AG09309 (cell line): Measurements from ENCODE around the gene DPM3.

Source experiments
- DNase-seq: peaks from one replicate; pipeline ENCODE4 v3.0.0-alpha.2; 2010; ENCODE audit warnings: low read depth
- H3K4me3 ChIP-seq: 2 replicates; pipeline ENCODE4 v1.5.1; 2011; ENCODE audit warnings: mild to moderate bottlenecking, low read depth, low read length, moderate library complexity; ENCODE audit not compliant: control insufficient read depth
- TF ChIP-seq, protein P1 (sequence below): IDR thresholded peaks from 2 replicates; pipeline ENCODE4 v1.5.1; 2011; ENCODE audit warnings: mild to moderate bottlenecking, low read depth, low read length, inconsistent platforms; ENCODE audit not compliant: insufficient read depth, control insufficient read depth; ENCODE audit errors: missing control alignments

DPM3 gene

GRCh38 chr1:155110826-155111225, 29.5 kb downstream of the DPM3 start:
- TF ChIP-seq, protein P1, sequence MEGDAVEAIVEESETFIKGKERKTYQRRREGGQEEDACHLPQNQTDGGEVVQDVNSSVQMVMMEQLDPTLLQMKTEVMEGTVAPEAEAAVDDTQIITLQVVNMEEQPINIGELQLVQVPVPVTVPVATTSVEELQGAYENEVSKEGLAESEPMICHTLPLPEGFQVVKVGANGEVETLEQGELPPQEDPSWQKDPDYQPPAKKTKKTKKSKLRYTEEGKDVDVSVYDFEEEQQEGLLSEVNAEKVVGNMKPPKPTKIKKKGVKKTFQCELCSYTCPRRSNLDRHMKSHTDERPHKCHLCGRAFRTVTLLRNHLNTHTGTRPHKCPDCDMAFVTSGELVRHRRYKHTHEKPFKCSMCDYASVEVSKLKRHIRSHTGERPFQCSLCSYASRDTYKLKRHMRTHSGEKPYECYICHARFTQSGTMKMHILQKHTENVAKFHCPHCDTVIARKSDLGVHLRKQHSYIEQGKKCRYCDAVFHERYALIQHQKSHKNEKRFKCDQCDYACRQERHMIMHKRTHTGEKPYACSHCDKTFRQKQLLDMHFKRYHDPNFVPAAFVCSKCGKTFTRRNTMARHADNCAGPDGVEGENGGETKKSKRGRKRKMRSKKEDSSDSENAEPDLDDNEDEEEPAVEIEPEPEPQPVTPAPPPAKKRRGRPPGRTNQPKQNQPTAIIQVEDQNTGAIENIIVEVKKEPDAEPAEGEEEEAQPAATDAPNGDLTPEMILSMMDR, result no peak
- H3K4me3 ChIP-seq, result no peak overlapping the region
- DNase-seq, result no peak

GRCh38 chr1:155110381-155110780, 29.9 kb downstream of the DPM3 start:
- H3K4me3 ChIP-seq, result no peak overlapping the region
- DNase-seq, result no peak
- TF ChIP-seq, protein P1, result no peak

DNA sequence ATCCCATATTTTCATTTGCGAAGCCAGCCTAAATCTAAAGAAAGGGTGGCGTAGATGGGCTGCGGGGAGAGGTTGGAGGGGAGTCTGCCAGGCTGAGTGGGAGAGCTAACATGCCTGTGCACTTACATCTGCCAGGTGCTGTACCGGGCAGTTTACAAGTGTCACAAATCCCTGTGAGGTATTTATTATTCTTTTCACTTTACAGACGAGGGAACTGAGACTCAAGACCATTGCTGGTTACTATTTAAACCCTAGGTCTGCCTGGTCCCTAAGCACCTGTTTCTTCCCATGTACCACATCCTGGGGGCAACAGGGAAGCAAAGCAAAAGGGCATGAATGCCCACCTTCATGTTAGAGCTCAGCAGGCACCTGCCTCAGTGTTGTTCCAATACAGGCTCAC, 32.0 kb downstream of the DPM3 start:
- TF ChIP-seq, protein P1, result no peak
- no peak overlapping the region for H3K4me3 ChIP-seq
- no peak for DNase-seq

DNA sequence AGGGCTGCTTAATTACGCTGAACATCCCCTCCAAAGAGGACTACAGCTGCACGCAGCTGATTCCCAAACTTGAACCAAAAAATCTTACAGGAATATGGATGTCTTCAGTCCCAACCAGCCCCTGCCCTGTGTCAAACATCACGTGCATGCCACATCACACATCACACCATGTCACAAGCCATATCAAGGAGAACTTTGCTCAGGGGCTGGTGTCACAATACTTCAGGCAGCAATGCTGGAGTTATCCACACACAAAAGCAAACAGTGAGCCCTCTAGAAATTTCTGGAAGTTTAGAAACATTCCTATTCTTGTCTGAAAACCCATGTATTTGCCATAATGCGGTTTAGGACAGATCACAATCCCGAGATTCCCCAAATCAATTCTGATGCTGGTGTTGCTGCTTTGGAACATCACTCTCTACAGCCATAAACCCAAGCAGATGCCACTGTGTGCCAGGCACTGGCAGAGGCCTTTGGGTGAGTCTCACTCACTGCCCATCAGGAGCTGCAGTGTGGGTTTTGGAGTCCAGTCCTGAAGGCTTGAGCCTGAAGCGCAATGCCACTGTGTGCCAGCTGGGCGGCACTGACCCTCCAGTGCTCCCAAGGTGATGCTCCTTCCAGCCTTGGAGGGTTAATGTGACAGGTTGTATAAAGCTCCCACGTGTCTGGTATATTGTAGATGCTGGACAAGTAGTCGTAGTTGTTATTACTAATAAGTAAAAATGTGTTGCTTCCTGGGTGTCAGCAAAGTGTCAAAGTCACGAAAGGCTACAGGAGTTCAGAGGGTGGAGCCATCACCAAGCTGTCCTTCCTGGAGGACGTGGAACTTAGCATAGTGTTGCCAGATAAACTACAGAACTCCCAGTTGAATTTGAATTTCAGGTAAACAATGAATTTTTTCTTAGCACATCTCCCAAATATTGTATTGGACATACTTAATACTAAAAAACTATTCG, 32.7 kb downstream of the DPM3 start:
- DNase-seq, result no peak
- TF ChIP-seq, protein P1, result no peak
- H3K4me3 ChIP-seq, result no peak overlapping the region

GRCh38 chr1:155106862-155107261, 33.5 kb downstream of the DPM3 start:
- H3K4me3 ChIP-seq, result no peak overlapping the region
- TF ChIP-seq, protein P1, result no peak
- no peak for DNase-seq

- TF ChIP-seq, protein P1, result no peak
- DNase-seq, result no peak
- no peak overlapping the region for H3K4me3 ChIP-seq
Observed at GRCh38 chr1:155105604-155106011, 34.7 kb downstream of the DPM3 start.
